ENCODE measurements around the gene DPP9.

The DPP9 gene

GRCh38 chr19:4723595-4724514 is at the start of gene DPP9:
TSS of gene DPP9 (minus strand) at chr19:4723842. CDS start at chr19:4719906, 3,936 bp downstream.
- peak; percentile 100 for DNase-seq (ENCODE audit: extremely low spot score)
- TF ChIP-seq CTCF (IDR thresholded peaks at IDR 0.05; ENCODE audit: control extremely low read depth, extremely low read depth, low read depth, missing control alignments), result peak; percentile 40
- POLR2A ChIA-PET, result interaction anchor here (1.1 kb wide), 1 partner anchor 67 kb away, joined by 3 read pairs; no protein-coding TSS in a partner anchor
- CTCF ChIA-PET, result interaction anchor here (0.8 to 3.7 kb wide), 6 partner anchors 10 to 187 kb away, joined by 3 to 21 read pairs (median 4); partner anchors contain the start of gene FEM1A

GRCh38 chr19:4773047-4773640 is 49.5 kb upstream of the DPP9 start:
- TF ChIP-seq CTCF (IDR thresholded peaks at IDR 0.05; ENCODE audit: control extremely low read depth, extremely low read depth, low read depth, missing control alignments), result no peak
- ChIA-PET CTCF (interaction anchor here (1.5 kb wide), 1 partner anchor 18 kb away, joined by 6 read pairs; the partner anchor contains the start of gene FEM1A), POLR2A (no interaction called here)
- DNase-seq (ENCODE audit: extremely low spot score), result no peak

- ChIA-PET CTCF (interaction anchor here (1.3 to 1.5 kb wide), 2 partner anchors 18 to 37 kb away, joined by 6 to 7 read pairs; partner anchors contain the start of gene FEM1A), POLR2A (no interaction called here)
- DNase-seq (ENCODE audit: extremely low spot score), result no peak
- no peak for TF ChIP-seq CTCF (IDR thresholded peaks at IDR 0.05; ENCODE audit: control extremely low read depth, extremely low read depth, low read depth, missing control alignments)
Measured at GRCh38 chr19:4772566-4772965, 48.9 kb upstream of the DPP9 start.

GRCh38 chr19:4768934-4769777 is 45.5 kb upstream of the DPP9 start:
- DNase-seq (ENCODE audit: extremely low spot score), result peak; percentile 86
- TF ChIP-seq CTCF (IDR thresholded peaks at IDR 0.05; ENCODE audit: control extremely low read depth, extremely low read depth, low read depth, missing control alignments), result no peak
- ChIA-PET POLR2A (interaction anchor here (0.5 kb wide), 1 partner anchor 34 kb away, joined by 5 read pairs; no protein-coding TSS in a partner anchor), CTCF (interaction anchor here (1.1 to 2.7 kb wide), 4 partner anchors 19 to 40 kb away, joined by 3 to 8 read pairs (median 4); no protein-coding TSS in a partner anchor)

- TF ChIP-seq CTCF (IDR thresholded peaks at IDR 0.05; ENCODE audit: control extremely low read depth, extremely low read depth, low read depth, missing control alignments), result no peak
- ChIA-PET CTCF (interaction anchor here (2.3 kb wide), 1 partner anchor 27 kb away, joined by 12 read pairs; the partner anchor contains the start of gene FEM1A), POLR2A (no interaction called here)
- no peak for DNase-seq (ENCODE audit: extremely low spot score)
Measured at GRCh38 chr19:4764393-4764660, 40.7 kb upstream of the DPP9 start.

- POLR2A ChIA-PET, result no interaction called here
- no peak for TF ChIP-seq CTCF (IDR thresholded peaks at IDR 0.05; ENCODE audit: control extremely low read depth, extremely low read depth, low read depth, missing control alignments)
- no peak for DNase-seq (ENCODE audit: extremely low spot score)
- CTCF ChIA-PET, result interaction anchor here (1.0 to 1.3 kb wide), 2 partner anchors 14 to 46 kb away, joined by 3 to 4 read pairs; no protein-coding TSS in a partner anchor
Measured at GRCh38 chr19:4763021-4763420, 39.4 kb upstream of the DPP9 start.

Data from GM10248 (cell line).